ENCODE data around the gene RNF187.

The RNF187 gene

GRCh38 chr1:228530951-228531731 is 44.0 kb downstream of the RNF187 start:
- ATAC-seq = no peak
- DNase-seq (ENCODE audit: low spot score in 2 of 2) = no peak
- no peaks in the 10 kb centered on the region for H3K36me3 Mint-ChIP-seq
- H3K9me3 Mint-ChIP-seq = no peaks in the 10 kb centered on the region
- H3K4me1 Mint-ChIP-seq = no peaks in the 10 kb centered on the region
- H3K4me3 Mint-ChIP-seq = no peak overlapping the region
- H3K27ac Mint-ChIP-seq = no peak overlapping the region

GRCh38 chr1:228538831-228539230 is 51.6 kb downstream of the RNF187 start:
- H3K27ac Mint-ChIP-seq = no peak overlapping the region
- DNase-seq (ENCODE audit: low spot score in 2 of 2) = no peak
- no peak overlapping the region for H3K4me3 Mint-ChIP-seq
- no peaks in the 10 kb centered on the region for H3K4me1 Mint-ChIP-seq
- H3K9me3 Mint-ChIP-seq = peaks cover 2% of the 10 kb centered on the region
- H3K36me3 Mint-ChIP-seq = no peaks in the 10 kb centered on the region
- no peak for ATAC-seq

- Mint-ChIP-seq H3K4me1 (no peaks in the 10 kb centered on the region), H3K27ac (no peak overlapping the region), H3K9me3 (peaks cover 2% of the 10 kb centered on the region), H3K36me3 (no peaks in the 10 kb centered on the region), H3K4me3 (no peak overlapping the region)
- DNase-seq (ENCODE audit: low spot score in 2 of 2) (no peak), ATAC-seq (no peak)
These were observed 53.2 kb downstream of the RNF187 start for GRCh38 chr1:228540161-228540917.

GRCh38 chr1:228541725-228542124 is 54.5 kb downstream of the RNF187 start:
- H3K27ac Mint-ChIP-seq = no peak overlapping the region
- no peak for ATAC-seq
- no peaks in the 10 kb centered on the region for H3K4me1 Mint-ChIP-seq
- no peak overlapping the region for H3K4me3 Mint-ChIP-seq
- H3K9me3 Mint-ChIP-seq = peaks cover 2% of the 10 kb centered on the region
- H3K36me3 Mint-ChIP-seq = no peaks in the 10 kb centered on the region
- no peak for DNase-seq (ENCODE audit: low spot score in 2 of 2)

- Mint-ChIP-seq H3K9me3 (no peaks in the 10 kb centered on the region), H3K27ac (no peak overlapping the region)
- ATAC-seq = no peak
These were observed 55.2 kb downstream of the RNF187 start for GRCh38 chr1:228542376-228542775.

GRCh38 chr1:228542981-228543380 is 55.8 kb downstream of the RNF187 start:
- Mint-ChIP-seq H3K27ac (no peak overlapping the region), H3K4me1 (no peaks in the 10 kb centered on the region), H3K9me3 (no peaks in the 10 kb centered on the region), H3K36me3 (no peaks in the 10 kb centered on the region), H3K4me3 (no peak overlapping the region)
- DNase-seq (ENCODE audit: low spot score in 2 of 2) (no peak), ATAC-seq (no peak)

More at GRCh38 chr1:228542376-228542775, 55.2 kb downstream of the RNF187 start:
- no peaks in the 10 kb centered on the region for H3K36me3 Mint-ChIP-seq
- H3K4me3 Mint-ChIP-seq = no peak overlapping the region
- no peak for DNase-seq (ENCODE audit: low spot score in 2 of 2)
- no peaks in the 10 kb centered on the region for H3K4me1 Mint-ChIP-seq

GRCh38 chr1:228543396-228543795 is 56.2 kb downstream of the RNF187 start:
- ATAC-seq = no peak
- Mint-ChIP-seq H3K9me3 (no peaks in the 10 kb centered on the region), H3K27ac (no peak overlapping the region), H3K4me3 (no peak overlapping the region), H3K4me1 (no peaks in the 10 kb centered on the region), H3K36me3 (no peaks in the 10 kb centered on the region)
- no peak for DNase-seq (ENCODE audit: low spot score in 2 of 2)

- Mint-ChIP-seq H3K9me3 (no peaks in the 10 kb centered on the region), H3K27ac (no peak overlapping the region), H3K36me3 (no peaks in the 10 kb centered on the region)
These were observed 57.1 kb downstream of the RNF187 start for GRCh38 chr1:228544021-228544850.

GRCh38 chr1:228544921-228545591 is 57.9 kb downstream of the RNF187 start:
- ATAC-seq (no peak), DNase-seq (ENCODE audit: low spot score in 2 of 2) (no peak)
- no peak overlapping the region for H3K27ac Mint-ChIP-seq
- H3K9me3 Mint-ChIP-seq = no peaks in the 10 kb centered on the region
- no peak overlapping the region for H3K4me3 Mint-ChIP-seq
- no peaks in the 10 kb centered on the region for H3K4me1 Mint-ChIP-seq
- H3K36me3 Mint-ChIP-seq = no peaks in the 10 kb centered on the region

More at GRCh38 chr1:228544021-228544850, 57.1 kb downstream of the RNF187 start:
- DNase-seq (ENCODE audit: low spot score in 2 of 2) = no peak
- no peaks in the 10 kb centered on the region for H3K4me1 Mint-ChIP-seq
- H3K4me3 Mint-ChIP-seq = no peak overlapping the region
- no peak for ATAC-seq

All from stimulated activated effector memory CD8-positive, alpha-beta T cell treated with anti-CD3 and anti-CD28 coated beads, Interleukin-12 subunit alpha, Interleukin-12 subunit beta, amount 100 ng/mL, for 72 hours (primary cell).